GM03348 (cell line): ENCODE data around the gene ANKLE2.

Experiments used
- DNase-seq: peaks from one replicate; pipeline ENCODE4 v3.0.0; 2012; ENCODE audit warnings: low spot score

Gene ANKLE2

GRCh38 chr12:132687211-132688164 lies 74.1 kb downstream of the ANKLE2 start, which contains the start of the genes POLE and PXMP2:
POLE (minus strand) TSS chr12:132687342; CDS start chr12:132687315, 27 bp downstream.
PXMP2 (plus strand) TSS chr12:132687587; CDS start chr12:132687671, 84 bp downstream.
- peak; percentile 100 for DNase-seq

GRCh38 chr12:132686825-132687210 lies 74.8 kb downstream of the ANKLE2 start:
- DNase-seq, result peak; percentile 60

DNA sequence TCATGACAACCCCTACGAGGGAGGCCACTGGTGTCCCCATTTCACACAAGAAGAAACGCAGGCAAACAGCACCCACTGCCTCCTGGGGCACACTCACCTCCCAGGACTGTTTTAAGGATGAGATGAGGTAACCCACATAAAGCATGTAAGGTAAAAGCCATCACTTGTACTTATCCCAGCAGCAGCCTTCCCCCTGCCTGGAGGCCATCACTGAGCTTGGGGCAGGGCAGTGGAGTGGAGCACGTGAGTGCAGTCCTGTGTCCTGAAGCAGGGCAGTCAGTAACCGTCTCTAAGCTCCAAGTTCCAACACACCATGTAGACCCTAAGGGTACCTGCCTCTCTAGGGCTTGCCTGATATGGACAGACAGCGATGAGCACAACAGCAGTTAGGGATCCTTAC lies 76.2 kb downstream of the ANKLE2 start:
- DNase-seq, result no peak

- no peak for DNase-seq
These were observed 84.1 kb downstream of the ANKLE2 start for GRCh38 chr12:132677492-132677891.

- DNase-seq, result no peak
These were observed 85.7 kb downstream of the ANKLE2 start for GRCh38 chr12:132675757-132676432.
